ENCODE results near the gene CENPH. TPM values are rescaled to one million over a fixed set of nuclear protein-coding genes. Genes with fewer than 3 reads are reported as not detected.
"Not testable (repeated sequence)": the region's sequence is repeated elsewhere in the genome, so short reads cannot be mapped to it uniquely, and the experiment has no call there.

The CENPH gene
- total and polyA plus RNA-seq, 2 of the 13 experiments (the other 11 are each of a cell fraction or from before 2014, with no cell fraction given) = 11.2 to 28.8 TPM

GRCh38 chr5:69236733-69237132 lies 47.4 kb downstream of the CENPH start:
- Histone ChIP-seq H3K4me2 (ENCODE audit: low read depth, low read length) (peak overlapping the region; percentile 85), H3K4me3 (replicated peaks in 1 of 3; ENCODE audit: insufficient read depth in 1 of 3, low read depth in 2 of 3, low read length in 3 of 3) (0 out of 6 replicates have a peak overlapping the region, but pooled peaks of 1 of the 3 experiments have one; percentile 23)
- POLR2A ChIA-PET = not testable (repeated sequence)

GRCh38 chr5:69237877-69238276 lies 48.5 kb downstream of the CENPH start:
- no peaks in the 10 kb centered on the region; a peak in 1 of 5 replicates for H3K27me3 ChIP-seq (ENCODE audit: control insufficient read depth in 1 of 2, insufficient read depth in 2 of 2, low read length in 2 of 2)
- H3K4me3 ChIP-seq (replicated peaks in 1 of 3; ENCODE audit: insufficient read depth in 1 of 3, low read depth in 2 of 3, low read length in 3 of 3) = no peak overlapping the region
- ATAC-seq = no peak
- intact Hi-C loops (cut with micrococcal nuclease; ENCODE audit: unreplicated experiment) (no loop called here), in situ Hi-C loops (cut with HindIII; ENCODE audit: extremely low pct_ligation_motif_present, low pct_unique_long_range_greater_than_20kb) (no loop called here)
- WGBS (ENCODE audit: low lambda C conversion rate) = 86% methylated on average over 3 of the region's 3 CpGs
- peak overlapping the region; percentile 22; the same call in 1 of the 2 replicates for H3K4me2 ChIP-seq (ENCODE audit: low read depth, low read length)
- no peaks in the 10 kb centered on the region for H4K20me1 ChIP-seq (ENCODE audit: insufficient read depth, low read length)
- no peak for FAIRE-seq
- no peaks in the 10 kb centered on the region for H3K9me3 ChIP-seq (ENCODE audit: low read length)
- CTCF ChIA-PET (ENCODE audit: low intra/inter-chr PET ratio, low total read pairs) = no interaction called here
- H3K4me1 ChIP-seq (ENCODE audit: insufficient read depth, low read length) = peaks cover 49% of the 10 kb centered on the region
- no peak for DNase-seq (ENCODE audit: low spot score)
- no peak overlapping the region for H3K9ac ChIP-seq (ENCODE audit: insufficient read depth, low read depth, low read length)
- POLR2A ChIA-PET = interaction anchor here (0.9 kb wide), 1 partner anchor 48 kb away, joined by 3 read pairs; the partner anchor contains the start of gene CENPH
- no peak overlapping the region for H2AFZ ChIP-seq (ENCODE audit: low read length)
- H3K27ac ChIP-seq (ENCODE audit: extremely low read length, insufficient read depth, low read length) = no peak overlapping the region
- peaks cover 3 to 33% of the 10 kb centered on the region in 2 experiments for H3K36me3 ChIP-seq (replicated peaks in 1 of 2; ENCODE audit: control insufficient read depth in 1 of 2, insufficient read depth in 2 of 2, low read length in 2 of 2)
- H3K79me2 ChIP-seq (ENCODE audit: insufficient read depth, low read length) = peaks cover 53% of the 10 kb centered on the region
- no TSS peak for BruUV-seq (replicated peaks)
- TF ChIP-seq ZNF850 (CRISPR knock-in tag; conservative IDR thresholded peaks at IDR 0.05) (no peak), ZKSCAN1 (IDR thresholded peaks at IDR 0.05; ENCODE audit: low read length) (no peak), FOSL1 (CRISPR knock-in tag; IDR thresholded peaks at IDR 0.05; ENCODE audit: borderline replicate concordance) (no peak), ZNF800 (CRISPR knock-in tag; IDR thresholded peaks at IDR 0.05) (no peak), ZNF441 (CRISPR knock-in tag; IDR thresholded peaks at IDR 0.05; ENCODE audit: borderline replicate concordance) (no peak), ZBTB10 (CRISPR knock-in tag; IDR thresholded peaks at IDR 0.05; ENCODE audit: borderline replicate concordance) (no peak), ZNF674 (CRISPR knock-in tag; IDR thresholded peaks at IDR 0.05; ENCODE audit: low read depth) (no peak), HDAC6 (IDR thresholded peaks at IDR 0.05; ENCODE audit: low read depth, low read length) (no peak), CERS6 (CRISPR knock-in tag; IDR thresholded peaks at IDR 0.05) (no peak), ZBTB8A (CRISPR knock-in tag; IDR thresholded peaks at IDR 0.05; ENCODE audit: borderline replicate concordance, low read depth) (no peak), ZNF891 (CRISPR knock-in tag; IDR thresholded peaks at IDR 0.05) (no peak)

More at GRCh38 chr5:69236733-69237132, 47.4 kb downstream of the CENPH start:
- BruUV-seq (replicated peaks); H2AFZ ChIP-seq (ENCODE audit: low read length); DNase-seq (ENCODE audit: low spot score); FAIRE-seq; H3K9me3 ChIP-seq (ENCODE audit: low read length); H4K20me1 ChIP-seq (ENCODE audit: insufficient read depth, low read length); H3K27me3 ChIP-seq (ENCODE audit: control insufficient read depth in 1 of 2, insufficient read depth in 2 of 2, low read length in 2 of 2); intact Hi-C loops (cut with micrococcal nuclease; ENCODE audit: unreplicated experiment); ATAC-seq; in situ Hi-C loops (cut with HindIII; ENCODE audit: extremely low pct_ligation_motif_present, low pct_unique_long_range_greater_than_20kb); H3K27ac ChIP-seq (ENCODE audit: extremely low read length, insufficient read depth, low read length); H3K9ac ChIP-seq (ENCODE audit: insufficient read depth, low read depth, low read length); CTCF ChIA-PET (ENCODE audit: low intra/inter-chr PET ratio, low total read pairs): not testable (repeated sequence)
- peaks cover 37% of the 10 kb centered on the region for H3K4me1 ChIP-seq (ENCODE audit: insufficient read depth, low read length)
- 92% methylated on average over 9 of the region's 9 CpGs for WGBS (ENCODE audit: low lambda C conversion rate)
- H3K79me2 ChIP-seq (ENCODE audit: insufficient read depth, low read length) = peaks cover 45% of the 10 kb centered on the region
- peaks cover 3 to 29% of the 10 kb centered on the region in 2 experiments for H3K36me3 ChIP-seq (replicated peaks in 1 of 2; ENCODE audit: control insufficient read depth in 1 of 2, insufficient read depth in 2 of 2, low read length in 2 of 2)

Measured in HepG2 (cell line).